HG03432 (cell line): Measurements from ENCODE around the gene FAM170B.

Experiments
- ATAC-seq: cut with Tn5 transposase; IDR thresholded peaks from one replicate; pipeline ENCODE4 v1.9.1; 2021; ENCODE audit warnings: mild to moderate bottlenecking, moderate library complexity; ENCODE audit not compliant: unreplicated experiment

FAM170B gene

DNA sequence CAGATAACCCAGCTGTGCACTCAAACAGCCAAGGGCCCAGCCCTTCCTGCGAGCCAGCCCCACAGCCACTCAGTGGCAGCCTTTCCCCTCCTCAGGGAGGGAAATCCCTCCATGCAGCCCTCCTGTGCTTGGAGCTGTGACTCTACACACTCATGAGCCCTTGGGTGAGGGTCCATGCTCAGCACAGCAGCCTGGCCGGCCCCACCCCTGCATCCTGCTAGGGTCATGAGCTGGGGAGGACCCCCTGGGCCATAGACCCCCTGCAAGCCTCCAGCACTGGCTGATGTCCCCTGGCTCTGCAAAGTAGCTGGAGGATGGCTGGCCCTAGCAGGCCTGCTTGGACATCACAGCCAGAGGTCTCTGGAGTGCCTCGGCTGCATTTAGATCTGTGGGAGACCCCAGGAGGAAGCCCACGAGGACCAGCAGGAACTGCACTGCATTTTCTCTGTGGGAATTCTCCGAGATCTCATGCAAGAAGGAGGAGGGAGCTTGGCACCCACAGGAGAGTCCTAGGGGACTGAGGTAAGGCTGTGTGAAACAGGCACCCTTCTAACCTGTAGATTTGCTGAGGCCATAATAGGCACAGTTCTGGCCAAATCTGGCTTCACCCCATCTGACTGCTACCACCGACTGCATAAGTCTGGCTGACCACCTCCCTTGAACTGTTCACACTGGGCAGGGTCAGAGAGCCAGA, 37.0 kb upstream of the FAM170B start:
- no peak for ATAC-seq

DNA sequence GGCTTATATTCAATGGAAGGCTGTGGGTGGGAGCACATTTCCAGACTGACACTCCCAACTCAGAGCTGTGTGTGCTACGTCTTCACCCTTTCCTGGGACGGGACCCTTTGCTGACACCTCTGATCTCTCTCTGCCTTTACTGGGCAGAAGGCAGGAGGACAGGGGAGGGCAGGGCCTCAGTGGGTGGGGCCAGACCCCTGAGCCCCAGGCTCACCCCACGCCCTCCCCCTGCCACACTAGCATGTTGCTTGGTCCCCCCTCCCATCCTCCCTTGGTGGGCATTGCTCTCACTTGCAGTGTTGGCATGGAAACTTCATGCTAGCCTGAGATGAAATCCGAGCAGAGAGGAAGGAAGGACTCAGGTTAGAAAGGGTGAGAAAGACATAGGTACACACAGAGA, 36.0 kb upstream of the FAM170B start:
- no peak for ATAC-seq

DNA sequence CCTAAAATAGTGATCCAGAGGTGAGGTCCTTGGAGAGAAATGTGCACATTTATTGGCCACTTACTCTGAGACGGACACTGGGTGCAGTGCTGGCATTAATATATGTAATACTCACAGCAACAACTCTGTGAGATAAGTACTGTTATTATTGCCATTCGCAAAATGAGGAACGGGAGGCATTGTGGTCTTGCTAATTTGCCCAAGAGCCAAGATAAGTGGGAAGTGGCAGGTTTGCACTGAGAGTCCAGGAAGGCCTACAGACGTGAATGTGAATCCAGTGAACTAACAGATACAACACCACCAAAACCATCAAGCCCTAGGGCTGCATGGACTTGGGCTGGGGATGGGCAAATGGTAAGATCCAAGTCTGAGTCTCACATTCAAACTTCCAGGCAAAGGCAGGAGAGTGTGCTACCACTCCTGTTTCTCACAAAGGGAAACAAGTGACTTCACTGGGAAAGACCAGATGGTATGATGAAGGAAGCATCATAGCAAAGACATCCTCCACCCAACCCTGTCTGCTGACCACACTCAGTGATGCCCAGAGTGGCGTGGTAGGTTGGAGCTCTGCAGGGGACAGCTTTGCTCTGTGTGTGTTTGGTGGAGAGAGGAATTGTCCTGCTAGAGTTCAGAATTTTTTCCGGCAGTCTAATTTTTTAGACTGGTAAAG, 35.1 kb upstream of the FAM170B start:
- ATAC-seq = no peak

DNA sequence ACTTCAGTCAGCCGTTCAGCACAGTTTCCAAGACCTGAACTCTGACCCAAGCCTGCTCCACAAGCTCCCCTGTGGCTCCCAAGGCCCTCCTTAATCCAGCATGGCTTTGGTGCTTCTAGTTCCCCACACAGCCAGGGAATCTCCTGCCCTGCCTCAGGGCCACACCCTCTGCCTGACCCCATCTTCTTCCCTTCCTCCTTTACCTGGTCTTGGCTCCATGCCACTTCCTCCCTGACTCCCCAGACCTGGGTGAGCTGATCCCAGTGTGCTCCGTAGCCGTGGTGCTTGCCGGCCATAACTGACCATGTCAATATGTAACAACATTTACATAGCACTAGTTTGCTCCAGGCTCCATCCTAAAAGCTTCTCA, 34.3 kb upstream of the FAM170B start:
- ATAC-seq = no peak

DNA sequence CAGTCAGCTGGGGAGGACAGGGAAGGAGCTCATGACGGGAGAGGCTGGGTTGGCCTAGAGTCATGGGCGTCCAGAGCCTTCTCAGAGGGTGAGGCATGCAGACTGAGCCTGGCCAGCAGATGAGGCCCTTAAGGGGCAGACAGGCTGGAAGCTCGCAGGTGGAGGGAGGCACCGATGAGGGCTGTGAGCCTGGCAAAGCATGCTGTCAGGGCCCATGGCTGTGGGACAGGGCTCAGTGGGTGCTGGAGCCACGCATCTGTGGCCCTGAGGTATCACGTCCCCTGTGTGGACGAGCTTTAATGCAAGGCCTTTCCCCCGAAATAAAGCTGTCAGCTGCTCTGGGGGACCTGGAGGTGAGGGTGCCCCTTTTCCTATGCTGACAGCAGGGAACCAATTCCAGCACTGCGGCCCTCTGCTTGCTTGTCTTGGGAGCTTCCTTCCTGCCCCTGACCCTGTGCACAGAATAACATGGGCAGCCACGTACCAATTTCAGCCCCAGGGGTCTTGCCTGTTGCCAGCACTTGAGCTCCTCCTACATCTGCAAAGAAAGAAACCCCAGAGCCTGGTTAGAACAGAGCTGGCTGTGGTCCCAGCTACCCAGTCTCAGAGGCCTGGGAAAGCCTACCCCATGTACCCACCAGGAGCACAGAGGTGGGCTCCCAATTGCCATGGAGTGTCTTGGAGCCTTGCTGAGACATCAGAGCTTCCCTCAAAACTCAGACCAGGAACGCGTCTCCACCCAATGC, 33.8 kb upstream of the FAM170B start:
- ATAC-seq = no peak

DNA sequence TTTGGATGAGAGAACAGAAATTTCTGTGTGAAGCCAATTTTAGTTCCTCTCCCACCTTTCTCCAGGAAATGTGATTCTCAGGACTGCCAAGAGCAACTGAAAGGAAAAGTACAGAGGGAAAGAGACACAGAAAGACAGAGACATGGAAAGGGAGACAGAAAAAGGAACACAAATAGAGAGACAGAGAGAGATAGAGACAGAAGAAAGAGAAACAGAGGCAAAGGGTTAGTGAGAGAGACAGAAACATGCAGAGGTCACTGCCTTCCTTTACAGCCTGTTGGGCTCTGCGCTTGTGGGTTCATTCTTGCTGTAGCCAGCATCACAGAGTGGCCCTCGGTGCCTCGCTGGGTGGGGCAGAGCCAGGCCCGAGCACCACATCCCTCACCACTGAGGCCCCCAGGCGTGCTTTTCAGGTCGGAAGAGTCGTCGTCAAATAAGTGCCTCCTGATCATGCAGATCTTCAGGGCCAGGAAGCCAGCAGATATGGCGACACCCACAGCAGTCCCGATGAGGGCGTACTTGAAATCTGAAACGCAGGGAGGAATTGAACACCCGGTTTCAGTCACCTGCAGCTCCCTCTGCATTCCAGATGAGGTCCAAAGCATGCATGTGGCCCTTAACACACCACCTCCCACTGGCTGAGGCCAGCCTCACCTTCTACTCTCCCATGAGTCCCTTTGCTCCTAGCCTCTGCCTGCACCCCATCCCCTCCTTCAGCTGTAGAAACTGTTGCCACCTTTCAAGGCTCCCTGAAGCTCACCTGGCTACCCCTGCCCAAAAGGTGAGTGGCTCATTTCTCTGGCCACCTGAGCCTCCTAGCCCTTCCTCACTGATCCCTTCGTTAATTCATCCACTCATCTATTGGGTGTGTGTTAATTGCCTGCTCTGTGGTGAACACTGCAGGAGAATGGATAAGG, 32.9 kb upstream of the FAM170B start:
- no peak for ATAC-seq

DNA sequence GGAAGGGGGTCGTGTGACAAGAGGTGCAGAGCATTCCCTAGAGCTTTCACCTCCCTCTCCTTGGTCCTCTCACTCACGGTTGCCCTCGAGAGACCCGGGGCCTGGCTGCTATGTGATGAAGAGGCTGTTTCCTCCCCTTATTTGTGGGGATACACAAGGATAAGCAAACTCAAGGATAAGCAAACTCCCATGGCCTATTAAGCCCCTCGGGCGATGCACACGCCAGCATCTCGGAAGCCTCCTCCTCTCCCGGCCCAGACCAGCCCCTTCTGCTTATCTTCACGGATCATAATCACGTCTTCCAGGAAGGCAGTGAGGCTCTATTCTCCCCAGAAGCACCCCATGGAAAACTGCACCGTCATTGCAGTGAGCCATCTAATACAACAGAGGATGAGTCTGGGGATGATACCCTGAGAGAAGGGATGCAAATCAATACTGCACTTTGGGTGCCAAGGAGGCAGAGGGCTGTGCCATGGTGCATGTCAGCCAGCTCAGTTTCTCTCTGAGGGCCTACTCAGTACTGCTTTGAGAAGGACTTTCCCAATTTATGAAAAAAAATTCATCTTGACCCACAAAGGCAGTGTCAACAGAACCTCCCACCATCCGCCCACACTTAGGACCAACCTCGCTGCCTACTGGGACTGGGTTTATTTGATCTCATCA, 32.1 kb upstream of the FAM170B start:
- ATAC-seq = no peak

DNA sequence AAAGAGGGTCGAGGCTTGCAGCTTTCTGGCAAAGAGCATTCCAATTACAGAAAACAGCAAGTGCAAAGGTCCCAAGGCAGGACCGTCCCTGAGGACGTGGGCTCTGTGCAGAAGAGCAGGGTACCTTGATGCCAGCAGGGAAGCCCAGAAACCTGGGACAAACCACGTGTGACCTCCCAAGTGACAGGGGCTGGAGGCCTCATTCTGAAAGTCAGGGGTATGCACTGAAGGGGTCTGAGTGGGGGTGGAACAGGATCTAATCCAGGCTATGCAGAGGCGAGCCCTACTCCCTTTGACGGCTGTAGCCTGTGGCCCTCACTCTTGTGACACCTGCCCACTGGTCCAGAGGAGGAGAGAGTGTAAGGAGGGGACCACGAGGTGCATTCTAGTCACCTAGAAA, 31.4 kb upstream of the FAM170B start:
- no peak for ATAC-seq

DNA sequence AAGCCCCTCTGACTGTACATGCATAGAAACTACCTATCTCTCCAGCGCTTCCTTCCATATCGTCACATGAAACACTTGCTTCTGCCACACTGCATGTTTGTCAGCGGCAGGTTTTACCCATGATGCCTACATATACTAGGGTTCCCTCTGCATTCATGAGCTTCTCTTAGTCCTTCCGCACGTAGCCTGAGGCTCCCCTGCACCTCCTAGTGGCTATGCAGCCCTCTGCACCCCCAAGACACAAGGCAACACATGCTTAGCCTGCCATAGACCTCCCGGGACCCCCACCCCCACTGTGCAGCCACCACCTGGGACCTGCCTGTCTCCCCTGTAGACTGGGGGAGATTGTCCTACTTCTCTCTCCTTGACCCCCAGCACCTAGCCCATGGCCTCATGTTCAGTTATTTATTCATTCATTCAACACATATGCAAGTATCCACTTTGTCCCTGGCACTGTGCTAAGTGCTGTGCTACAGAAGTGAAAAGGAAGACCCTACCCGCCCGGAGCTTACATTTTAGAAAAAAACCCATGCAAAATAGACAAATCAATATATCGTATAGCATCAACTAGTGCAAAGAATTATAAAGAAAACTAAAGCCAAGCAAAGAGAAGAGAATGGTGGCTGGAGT, 30.9 kb upstream of the FAM170B start:
- peak; percentile 78 for ATAC-seq

DNA sequence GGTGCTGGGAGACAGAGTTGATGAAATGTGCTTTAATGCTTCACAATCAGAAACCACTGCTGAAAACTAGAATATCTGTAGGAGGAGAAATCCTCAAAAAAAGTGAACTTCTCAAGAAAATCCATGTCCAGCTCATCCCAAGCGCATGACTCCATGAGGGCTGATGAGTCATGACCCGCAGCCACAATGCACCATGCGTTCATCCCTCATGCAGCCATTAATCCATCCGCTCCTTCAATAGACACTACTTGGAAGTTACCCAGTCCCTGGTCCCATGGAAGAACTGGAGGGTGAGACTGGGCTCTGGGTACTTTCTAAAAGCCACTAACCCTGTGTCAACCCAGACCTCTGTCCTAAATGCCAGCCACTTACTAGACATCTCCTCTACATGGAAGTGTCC, 29.9 kb upstream of the FAM170B start:
- no peak for ATAC-seq

DNA sequence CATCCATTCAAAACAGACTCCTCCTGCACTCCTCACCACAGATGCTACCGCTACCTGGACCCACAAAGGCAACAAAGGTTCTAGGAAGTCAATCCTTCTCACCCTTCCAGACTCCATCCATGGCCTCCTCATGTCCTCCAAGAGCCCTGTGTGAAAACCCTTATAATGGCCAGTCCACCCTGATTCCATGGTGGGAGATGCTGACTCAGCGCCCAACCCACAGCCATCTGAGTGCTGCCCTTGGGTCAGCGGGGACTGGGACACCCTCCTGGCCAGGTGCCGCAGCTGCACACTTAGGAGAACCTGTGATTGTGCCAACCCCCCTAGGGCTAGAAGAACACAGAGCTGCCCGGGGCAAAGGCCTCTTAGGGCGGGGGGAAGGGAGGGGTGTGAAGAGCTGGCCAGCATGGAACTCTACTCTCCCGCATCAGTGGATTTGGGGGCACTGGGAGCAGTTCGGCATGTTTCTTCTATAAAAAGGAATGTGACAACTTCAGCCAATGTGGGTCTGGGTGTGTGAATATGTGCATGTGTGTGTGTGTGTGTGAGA, 29.0 kb upstream of the FAM170B start:
- no peak for ATAC-seq

DNA sequence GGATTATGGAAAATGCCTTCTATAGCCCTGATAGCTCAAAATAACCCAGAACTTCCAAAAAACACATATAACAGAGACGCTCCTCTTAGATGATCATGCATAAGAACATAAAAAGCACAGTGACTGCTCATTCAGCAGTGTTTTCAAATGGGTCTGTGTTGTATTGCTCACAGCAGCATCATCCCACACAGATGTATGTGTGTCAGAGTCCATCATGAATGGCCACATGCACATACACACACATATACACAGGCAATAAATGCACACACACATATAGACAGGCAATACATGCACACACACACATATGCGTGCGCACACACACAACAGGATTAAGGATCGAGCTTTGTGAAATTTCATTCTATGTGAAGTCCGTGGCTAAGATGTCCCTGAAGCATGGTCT, 28.2 kb upstream of the FAM170B start:
- no peak for ATAC-seq

DNA sequence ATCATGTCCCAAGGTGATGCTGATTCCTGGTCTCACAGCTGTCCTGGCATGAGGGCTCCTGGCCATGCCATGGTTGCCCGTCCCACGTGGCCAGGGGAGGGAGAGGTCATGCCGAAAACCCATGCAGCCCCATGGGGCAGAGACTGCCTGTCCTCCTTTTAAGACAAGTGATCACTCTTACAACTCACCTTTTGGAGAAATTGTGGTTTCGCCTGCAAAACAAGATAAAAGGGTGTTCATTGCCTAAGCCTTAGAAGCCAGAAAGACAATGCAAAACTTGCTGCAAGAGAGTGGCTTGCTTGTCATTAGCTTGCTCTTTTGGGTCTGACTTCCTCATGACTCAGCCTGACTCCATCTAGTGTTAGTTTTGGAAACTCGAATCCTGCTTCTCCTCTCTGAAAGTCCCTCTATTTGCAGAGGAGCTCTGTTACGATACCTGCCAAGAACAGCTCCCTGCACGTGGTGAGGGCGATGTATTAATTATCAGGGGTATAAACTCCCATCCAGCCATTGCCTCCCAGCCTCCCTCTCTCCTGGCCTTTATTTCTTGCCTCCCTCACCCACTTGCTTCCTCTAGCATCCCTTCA, 27.7 kb upstream of the FAM170B start:
- ATAC-seq = no peak

DNA sequence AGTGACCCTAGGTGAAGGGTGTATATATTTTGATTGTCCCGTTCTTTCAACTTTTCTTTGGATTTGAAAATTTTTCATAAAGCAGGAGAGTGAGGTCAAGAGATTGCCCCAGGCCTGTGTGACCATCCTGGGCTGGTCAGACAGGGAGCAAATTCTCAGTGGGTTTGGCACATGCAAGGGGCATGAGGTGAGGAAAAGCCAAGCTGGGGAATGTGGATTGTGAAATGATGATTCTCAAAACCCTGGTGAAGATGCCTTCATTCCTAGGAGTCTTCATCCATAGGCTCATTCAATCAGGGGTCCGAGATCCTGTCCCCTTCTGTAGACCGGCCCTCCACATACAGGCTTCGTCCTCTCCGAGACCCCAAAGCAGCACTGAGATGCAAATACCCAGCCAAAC, 27.0 kb upstream of the FAM170B start:
- ATAC-seq = no peak

DNA sequence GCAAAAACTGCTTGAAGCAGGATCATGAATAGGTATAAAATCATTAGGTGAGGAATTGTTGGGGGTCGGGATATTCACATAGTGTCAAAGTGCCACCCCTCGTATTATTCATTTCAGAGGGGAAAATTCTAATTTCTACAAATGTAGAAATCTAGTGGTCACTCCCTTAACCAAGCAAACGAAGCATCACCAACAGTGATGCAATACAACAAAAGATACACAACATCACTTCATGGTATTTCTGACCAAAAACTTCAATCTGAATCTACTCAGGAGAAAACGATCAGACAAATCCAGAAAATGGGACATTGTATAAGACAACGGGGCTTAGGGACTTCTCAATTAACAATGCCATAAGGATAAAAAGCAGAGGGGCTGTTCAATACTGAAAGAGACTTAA, 26.3 kb upstream of the FAM170B start:
- ATAC-seq = no peak

DNA sequence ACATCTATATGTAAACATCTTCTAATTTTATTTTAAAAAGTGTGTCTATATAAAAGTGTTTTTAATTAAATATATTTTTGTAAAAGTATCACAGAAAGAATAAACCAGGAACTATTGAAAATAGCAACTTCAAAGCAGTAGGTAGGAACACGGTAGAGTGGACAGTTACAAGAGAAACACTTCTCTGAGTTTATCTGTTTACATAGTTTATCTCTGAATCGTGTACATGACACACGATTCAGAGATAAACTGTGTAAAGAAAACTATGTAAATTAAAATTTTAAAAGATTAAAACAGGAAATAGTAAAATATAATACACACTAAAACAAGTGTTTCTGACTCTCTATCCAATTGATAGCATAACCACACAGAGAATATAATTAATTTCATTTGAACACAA, 25.1 kb upstream of the FAM170B start:
- ATAC-seq = no peak

DNA sequence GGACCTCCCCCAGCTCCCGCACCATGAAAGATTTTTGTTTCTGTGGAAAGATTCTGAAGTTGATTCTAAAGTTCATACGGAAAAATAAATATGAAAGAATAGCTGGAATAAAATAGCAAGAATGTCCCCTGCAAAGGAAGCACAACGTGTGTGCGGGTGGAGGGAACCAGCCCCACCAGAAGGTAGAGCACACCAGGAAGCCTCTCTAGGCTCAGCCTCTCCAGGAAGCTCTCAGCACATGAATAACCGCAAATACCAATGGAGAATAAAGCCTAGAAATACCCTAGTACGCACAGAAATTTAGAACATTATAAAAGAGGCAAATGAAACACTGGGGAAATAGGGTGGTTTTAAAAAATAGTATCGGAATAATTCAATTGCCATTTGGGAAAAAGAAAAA, 24.6 kb upstream of the FAM170B start:
- no peak for ATAC-seq

DNA sequence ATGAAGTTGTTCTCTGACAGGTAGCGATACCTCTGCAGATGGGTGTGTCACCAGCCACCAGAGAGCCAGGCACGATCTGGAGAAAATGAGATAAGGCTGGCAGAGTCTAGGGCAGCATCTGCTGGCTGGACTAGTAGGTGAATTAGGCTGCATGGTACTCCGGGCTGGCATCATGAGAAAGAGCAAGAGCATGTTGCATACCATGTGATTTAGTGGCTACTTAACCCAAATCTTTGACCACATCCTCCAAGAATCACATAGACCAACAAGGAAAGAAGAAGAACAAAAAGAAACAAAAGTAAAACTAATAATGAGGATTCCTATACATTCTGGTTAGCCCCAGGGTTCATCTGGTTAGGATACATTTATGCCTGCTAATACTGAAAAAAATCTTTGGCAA, 23.4 kb upstream of the FAM170B start:
- ATAC-seq = no peak

DNA sequence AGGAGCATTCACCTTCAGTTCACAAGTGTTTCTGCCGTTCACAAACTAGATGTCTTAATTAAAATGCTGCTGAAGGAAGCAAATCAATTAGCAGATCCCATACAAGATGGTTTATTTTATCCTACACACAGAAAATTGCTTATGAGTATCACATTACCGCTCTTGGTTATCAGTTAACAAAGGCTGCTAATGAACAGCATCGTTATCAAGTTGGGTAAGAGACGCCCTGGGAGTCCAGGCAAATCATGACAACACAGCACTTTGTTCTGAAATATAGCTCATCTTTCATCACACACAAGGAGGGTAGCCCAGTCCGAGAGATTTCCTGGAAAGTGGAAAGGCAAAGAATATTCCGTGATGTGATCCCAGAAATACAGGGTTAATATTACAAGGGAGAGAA, 20.8 kb upstream of the FAM170B start:
- ATAC-seq = no peak

DNA sequence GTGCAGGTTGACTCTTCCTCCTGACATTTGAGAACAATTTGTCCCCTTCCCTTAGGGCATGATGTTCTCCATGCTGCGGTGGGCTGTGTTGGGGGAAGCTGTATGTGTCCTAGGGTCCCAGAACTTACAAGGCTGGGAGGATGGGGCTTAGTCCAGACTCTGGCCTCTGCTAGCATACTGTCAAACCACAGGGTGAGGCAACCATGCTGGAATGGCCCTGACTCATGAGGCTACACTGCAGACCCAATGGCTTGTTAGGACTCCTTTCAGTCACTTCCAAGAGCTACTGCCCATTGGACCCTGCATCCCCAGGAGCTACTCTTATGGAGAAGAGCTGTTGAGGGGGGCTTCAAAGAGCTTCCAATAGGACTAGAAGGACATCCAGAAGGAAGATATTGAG, 20.1 kb upstream of the FAM170B start:
- no peak for ATAC-seq
